ENCODE results near the gene CD200. TPM values are rescaled to one million over a fixed set of nuclear protein-coding genes. Genes with fewer than 3 reads are reported as not detected.

Gene CD200
- total RNA-seq, 1 donor from 2014 or later: 19.0 TPM

GRCh38 chr3:112372396-112372795 lies 39.4 kb downstream of the CD200 start:
- TF ChIP-seq, protein P1, sequence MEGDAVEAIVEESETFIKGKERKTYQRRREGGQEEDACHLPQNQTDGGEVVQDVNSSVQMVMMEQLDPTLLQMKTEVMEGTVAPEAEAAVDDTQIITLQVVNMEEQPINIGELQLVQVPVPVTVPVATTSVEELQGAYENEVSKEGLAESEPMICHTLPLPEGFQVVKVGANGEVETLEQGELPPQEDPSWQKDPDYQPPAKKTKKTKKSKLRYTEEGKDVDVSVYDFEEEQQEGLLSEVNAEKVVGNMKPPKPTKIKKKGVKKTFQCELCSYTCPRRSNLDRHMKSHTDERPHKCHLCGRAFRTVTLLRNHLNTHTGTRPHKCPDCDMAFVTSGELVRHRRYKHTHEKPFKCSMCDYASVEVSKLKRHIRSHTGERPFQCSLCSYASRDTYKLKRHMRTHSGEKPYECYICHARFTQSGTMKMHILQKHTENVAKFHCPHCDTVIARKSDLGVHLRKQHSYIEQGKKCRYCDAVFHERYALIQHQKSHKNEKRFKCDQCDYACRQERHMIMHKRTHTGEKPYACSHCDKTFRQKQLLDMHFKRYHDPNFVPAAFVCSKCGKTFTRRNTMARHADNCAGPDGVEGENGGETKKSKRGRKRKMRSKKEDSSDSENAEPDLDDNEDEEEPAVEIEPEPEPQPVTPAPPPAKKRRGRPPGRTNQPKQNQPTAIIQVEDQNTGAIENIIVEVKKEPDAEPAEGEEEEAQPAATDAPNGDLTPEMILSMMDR (IDR thresholded peaks at IDR 0.05): no peak
- ChIA-PET POLR2A (interaction anchor here (0.6 to 1.0 kb wide), 5 partner anchors 9 to 40 kb away, joined by 3 to 8 read pairs (median 3); partner anchors contain the start of gene CD200), CTCF (no interaction called here)
- Mint-ChIP-seq H3K36me3 (ENCODE audit: low read depth) (peaks cover 14% of the 10 kb centered on the region), H3K4me1 (peaks cover 37% of the 10 kb centered on the region), H3K9me3 (no peaks in the 10 kb centered on the region), H3K4me3 (no peak overlapping the region), H3K27ac (peak overlapping the region; percentile 70), H3K27me3 (no peaks in the 10 kb centered on the region)
- DNase-seq: no peak
- ATAC-seq (ENCODE audit: low read depth): no peak
- intact Hi-C loops (cut with micrococcal nuclease): loop anchor here (5.0 kb wide), 2 partner anchors 35 kb away; no protein-coding TSS in a partner anchor

DNA sequence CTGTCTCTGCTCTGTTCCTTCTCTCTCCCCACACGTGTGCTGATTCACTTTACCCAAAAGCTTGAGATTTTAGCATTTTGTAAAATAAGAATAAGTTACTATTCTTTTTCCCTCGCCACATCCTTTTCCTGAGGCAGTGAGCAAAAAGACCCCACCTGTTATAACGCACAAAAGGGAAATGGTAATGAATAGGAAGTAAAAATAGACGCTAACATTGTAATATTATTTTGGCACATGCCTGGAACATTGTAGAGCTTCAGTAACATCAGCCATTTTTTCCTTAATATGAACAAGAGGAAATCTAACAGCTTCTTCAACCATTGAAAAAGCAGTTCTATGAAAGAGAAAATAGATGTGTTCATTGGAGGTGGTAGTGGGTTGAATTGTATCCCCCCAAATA lies 40.5 kb downstream of the CD200 start:
- DNase-seq (no peak), ATAC-seq (ENCODE audit: low read depth) (no peak)
- Mint-ChIP-seq H3K27ac (peak overlapping the region; percentile 65), H3K27me3 (no peaks in the 10 kb centered on the region), H3K4me3 (no peak overlapping the region), H3K4me1 (peaks cover 46% of the 10 kb centered on the region), H3K9me3 (no peaks in the 10 kb centered on the region), H3K36me3 (ENCODE audit: low read depth) (peaks cover 7% of the 10 kb centered on the region)
- POLR2A ChIA-PET: no interaction called here
- intact Hi-C loops (cut with micrococcal nuclease): loop anchor here (5.0 kb wide), 2 partner anchors 34 to 36 kb away; no protein-coding TSS in a partner anchor
- TF ChIP-seq, protein P1 (IDR thresholded peaks at IDR 0.05): no peak
- CTCF ChIA-PET: interaction anchor here (1.1 to 1.3 kb wide), 2 partner anchors 32 to 80 kb away, joined by 3 read pairs; partner anchors contain the start of gene SLC9C1

DNA sequence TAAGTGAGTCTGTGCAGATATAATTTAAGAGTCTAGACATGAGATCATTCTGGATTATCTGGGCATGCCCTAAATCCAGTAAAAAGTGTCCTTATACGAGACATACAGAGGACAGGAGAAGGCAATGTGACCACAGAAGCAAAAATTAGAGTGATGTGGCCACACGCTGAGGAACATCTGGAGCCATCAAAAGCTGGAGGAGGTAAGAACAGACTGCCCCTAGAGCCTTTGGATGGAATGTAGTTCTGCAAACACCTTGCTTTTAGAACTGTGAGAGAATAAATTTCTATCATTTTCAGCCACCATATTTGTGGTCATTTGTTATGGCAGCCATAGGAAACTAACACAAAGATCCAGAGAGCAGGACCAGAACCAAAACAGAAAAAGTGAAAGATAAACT lies 41.0 kb downstream of the CD200 start:
- intact Hi-C loops (cut with micrococcal nuclease): loop anchor here (5.0 kb wide), 2 partner anchors 33 to 37 kb away; no protein-coding TSS in a partner anchor
- ATAC-seq (ENCODE audit: low read depth): no peak
- no peak for DNase-seq
- H3K27ac Mint-ChIP-seq: no peak overlapping the region
- H3K9me3 Mint-ChIP-seq: no peaks in the 10 kb centered on the region
- ChIA-PET CTCF (interaction anchor here (1.1 to 1.3 kb wide), 2 partner anchors 32 to 80 kb away, joined by 3 read pairs; partner anchors contain the start of gene SLC9C1), POLR2A (no interaction called here)
- no peaks in the 10 kb centered on the region for H3K27me3 Mint-ChIP-seq
- peaks cover 3% of the 10 kb centered on the region for H3K36me3 Mint-ChIP-seq (ENCODE audit: low read depth)
- H3K4me3 Mint-ChIP-seq: no peak overlapping the region
- peaks cover 46% of the 10 kb centered on the region for H3K4me1 Mint-ChIP-seq
- TF ChIP-seq, protein P1 (IDR thresholded peaks at IDR 0.05): no peak

GRCh38 chr3:112374333-112374734 lies 41.4 kb downstream of the CD200 start:
- no peak overlapping the region for H3K27ac Mint-ChIP-seq
- intact Hi-C loops (cut with micrococcal nuclease): loop anchor here (5.0 kb wide), 2 partner anchors 33 to 37 kb away; no protein-coding TSS in a partner anchor
- no peaks in the 10 kb centered on the region for H3K36me3 Mint-ChIP-seq (ENCODE audit: low read depth)
- H3K27me3 Mint-ChIP-seq: no peaks in the 10 kb centered on the region
- DNase-seq (no peak), ATAC-seq (ENCODE audit: low read depth) (no peak)
- ChIA-PET POLR2A (no interaction called here), CTCF (no interaction called here)
- TF ChIP-seq, protein P1 (IDR thresholded peaks at IDR 0.05): no peak
- peaks cover 49% of the 10 kb centered on the region for H3K4me1 Mint-ChIP-seq
- H3K9me3 Mint-ChIP-seq: no peaks in the 10 kb centered on the region
- no peak overlapping the region for H3K4me3 Mint-ChIP-seq

GRCh38 chr3:112375117-112375516 lies 42.2 kb downstream of the CD200 start:
- intact Hi-C loops (cut with micrococcal nuclease): no loop called here
- H3K27ac Mint-ChIP-seq: no peak overlapping the region
- H3K27me3 Mint-ChIP-seq: no peaks in the 10 kb centered on the region
- H3K4me1 Mint-ChIP-seq: peaks cover 50% of the 10 kb centered on the region
- DNase-seq (no peak), ATAC-seq (ENCODE audit: low read depth) (no peak)
- CTCF ChIA-PET: no interaction called here
- TF ChIP-seq, protein P1 (IDR thresholded peaks at IDR 0.05): no peak
- H3K4me3 Mint-ChIP-seq: no peak overlapping the region
- POLR2A ChIA-PET: no interaction called here
- H3K36me3 Mint-ChIP-seq (ENCODE audit: low read depth): no peaks in the 10 kb centered on the region
- H3K9me3 Mint-ChIP-seq: no peaks in the 10 kb centered on the region

Data from activated B cell treated with CpG ODN at 0.5 μM for 24 hours (primary cell).